HG02678 (cell line): Measurements from ENCODE around the gene METTL25.

Source experiments
- ATAC-seq: cut with Tn5 transposase; IDR thresholded peaks from one replicate; pipeline ENCODE4 v1.9.1; 2021; ENCODE audit warnings: mild to moderate bottlenecking, moderate library complexity; ENCODE audit not compliant: unreplicated experiment

The METTL25 gene

DNA sequence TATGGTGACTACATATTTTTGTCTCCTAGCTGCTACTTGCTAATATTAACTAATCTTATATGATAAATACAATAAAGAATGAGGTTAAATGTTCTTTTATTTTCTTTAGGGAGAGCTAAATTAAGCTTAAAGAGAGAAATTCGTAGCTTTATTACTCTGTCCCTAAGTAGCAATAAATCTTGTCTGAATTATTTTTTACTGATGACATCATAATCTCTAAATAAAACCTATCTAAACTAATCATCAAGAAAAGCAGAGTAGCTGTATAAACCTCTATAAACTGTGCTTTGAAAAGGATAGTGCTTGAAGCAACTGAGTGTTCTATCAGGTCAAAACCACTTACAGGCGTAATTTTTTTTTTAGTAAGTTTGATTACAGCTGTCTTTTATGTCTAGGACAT, 42.5 kb downstream of the METTL25 start:
- no peak for ATAC-seq

DNA sequence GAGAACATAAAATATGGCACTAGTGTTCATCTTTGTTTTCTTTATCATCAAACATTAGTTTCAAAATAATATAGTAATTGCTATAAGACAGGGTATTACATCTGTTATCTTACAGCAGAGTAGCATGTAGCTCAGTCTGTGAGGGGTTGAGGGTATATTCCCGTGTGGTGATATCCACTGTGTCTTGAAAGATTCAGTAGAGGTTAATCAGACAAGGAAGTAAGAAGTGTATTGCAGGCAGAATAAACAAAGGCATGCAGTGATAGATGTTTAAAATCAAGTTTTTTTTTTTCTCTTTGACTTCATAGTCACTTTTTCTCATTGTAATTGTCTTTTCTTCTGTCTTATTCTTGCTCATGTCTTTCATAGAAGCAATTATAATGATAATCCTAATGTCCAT, 48.3 kb downstream of the METTL25 start:
- ATAC-seq, result no peak

DNA sequence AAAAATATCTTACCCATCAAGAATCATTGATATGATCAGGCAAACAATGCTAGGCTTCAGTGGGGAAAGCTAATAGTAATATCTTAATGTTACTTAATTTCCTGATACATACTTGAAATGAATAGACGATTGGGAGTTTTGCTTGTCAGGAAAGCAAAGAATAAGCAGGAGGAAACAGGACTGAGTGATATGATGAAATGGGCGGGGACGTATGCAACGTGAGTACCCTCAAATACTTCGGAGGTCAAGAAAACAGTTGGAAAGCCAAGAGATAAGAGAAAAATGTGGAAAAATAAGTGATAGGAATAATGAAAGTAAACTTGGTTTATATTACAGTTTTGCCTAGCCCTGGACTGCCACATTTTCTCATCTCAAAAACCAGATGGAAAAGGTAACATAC, 49.2 kb downstream of the METTL25 start:
- no peak for ATAC-seq

DNA sequence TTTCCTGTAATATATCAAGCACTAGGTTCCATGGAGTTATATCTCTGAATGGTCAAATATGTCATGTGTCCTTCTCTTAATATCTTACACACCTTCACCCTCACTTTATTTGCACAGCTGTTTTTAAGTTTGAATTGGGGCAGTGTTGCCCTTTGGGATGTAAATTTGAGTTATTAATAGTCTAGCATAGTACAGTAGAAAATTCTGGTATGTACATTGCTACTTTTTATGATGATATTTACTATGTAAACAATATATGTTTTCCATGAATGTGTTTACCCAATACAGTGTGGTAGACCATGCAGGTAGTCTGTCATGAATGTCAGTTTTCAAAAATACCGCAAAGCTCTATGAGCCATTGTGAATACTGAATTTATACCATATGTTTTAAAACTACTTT, 50.5 kb downstream of the METTL25 start:
- no peak for ATAC-seq

DNA sequence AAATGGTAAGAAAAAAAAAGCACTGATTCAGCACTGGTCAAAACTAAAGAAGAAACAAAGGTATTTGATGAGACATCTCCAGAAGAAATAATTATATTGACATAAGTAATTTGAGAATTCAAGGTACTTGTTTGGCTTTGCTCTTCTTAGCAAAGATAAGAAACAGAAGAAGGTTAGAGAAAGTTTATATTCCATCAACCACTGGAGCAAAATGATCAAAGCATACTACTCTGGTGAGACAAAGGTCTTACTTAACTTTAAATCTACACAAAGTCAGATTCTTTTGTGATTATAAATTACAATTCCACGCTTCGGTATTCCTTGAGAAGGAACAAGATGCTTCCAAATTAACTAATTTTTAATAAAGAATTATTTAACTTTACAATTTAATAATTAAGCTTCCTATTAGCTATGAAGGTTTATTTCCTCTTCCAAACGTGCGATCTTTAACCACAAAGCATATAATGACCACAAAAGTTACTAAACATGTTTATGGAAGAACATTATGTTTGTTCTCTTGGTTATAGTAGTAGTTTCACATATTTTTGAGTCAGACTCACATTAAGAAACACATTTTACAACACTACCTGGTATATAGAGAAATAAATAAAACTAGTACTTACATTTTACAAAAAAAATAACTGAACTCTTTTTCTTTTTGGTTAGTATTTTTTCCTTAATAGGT, 53.4 kb downstream of the METTL25 start:
- ATAC-seq, result no peak

DNA sequence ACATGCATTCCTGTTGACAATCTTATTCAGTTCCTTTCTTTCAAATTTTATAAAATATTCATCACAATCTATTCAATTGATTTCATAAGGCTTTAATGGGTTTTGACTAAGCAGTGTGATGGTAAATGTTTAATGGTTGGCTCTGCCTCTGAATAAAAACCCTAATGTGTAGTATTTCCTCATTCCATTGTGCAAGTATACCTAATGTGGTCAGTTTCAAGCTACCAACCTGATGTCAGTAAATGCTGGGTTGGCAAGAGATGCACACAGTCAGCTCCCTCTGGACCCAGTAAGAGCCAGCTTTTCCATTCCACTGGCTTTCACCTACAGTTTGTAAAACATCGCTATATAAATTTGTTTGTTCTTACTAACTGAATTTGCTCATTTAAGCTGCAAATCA, 53.9 kb downstream of the METTL25 start:
- ATAC-seq, result no peak

DNA sequence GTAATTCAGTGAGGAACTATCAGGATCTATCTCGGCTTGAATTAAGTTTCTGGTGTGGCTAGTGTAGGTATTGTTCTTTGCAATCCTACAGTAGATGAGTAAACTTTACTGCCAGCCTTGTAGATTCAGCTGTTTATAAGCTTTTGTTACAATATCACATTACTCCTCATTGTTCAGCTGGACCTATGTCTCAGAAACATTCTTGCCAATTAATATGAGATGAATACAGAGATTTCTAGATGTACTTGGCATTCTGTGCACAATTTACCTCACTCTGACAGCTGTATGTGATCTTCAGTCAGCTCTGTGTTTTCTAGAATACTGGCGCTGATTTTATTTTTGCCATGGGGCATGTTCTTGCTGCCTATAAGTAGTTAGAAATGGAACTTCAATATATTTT, 55.7 kb downstream of the METTL25 start:
- ATAC-seq, result no peak

DNA sequence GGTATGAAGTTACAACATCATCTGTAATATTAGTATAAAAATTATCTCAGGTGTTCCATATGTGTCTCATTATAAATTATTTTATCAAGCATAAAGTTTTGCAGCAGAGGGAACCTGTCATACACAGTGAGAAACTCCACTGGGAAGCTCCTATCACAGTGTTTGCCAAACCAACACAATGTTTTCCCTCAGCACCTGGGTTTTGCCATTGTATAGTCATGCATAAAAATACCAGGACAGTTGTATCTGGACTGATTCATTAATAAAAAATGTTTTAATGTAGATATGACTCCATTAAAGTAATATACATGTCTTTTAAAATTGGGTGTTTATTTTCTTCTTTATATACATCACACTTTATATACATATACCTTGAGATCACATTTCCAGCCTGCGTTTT, 56.6 kb downstream of the METTL25 start:
- no peak for ATAC-seq

DNA sequence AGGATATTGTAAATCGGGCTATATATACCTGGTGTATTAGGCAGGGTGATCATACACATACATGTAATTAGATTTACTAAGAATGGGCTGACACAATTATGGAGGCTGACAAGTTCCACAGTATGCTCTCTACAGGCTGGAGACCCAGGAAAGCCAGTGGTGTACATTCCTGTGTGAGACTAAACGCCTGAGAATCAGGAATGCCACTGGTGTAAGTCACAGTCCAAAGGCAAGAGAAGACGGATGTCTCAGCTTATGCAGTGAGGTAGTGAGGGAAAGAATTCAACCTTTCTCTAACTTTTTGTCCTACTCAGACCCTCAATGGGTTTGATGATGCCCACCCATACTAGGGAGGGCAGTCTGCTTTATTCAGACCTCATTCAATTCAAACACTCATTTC, 57.1 kb downstream of the METTL25 start:
- ATAC-seq, result no peak

DNA sequence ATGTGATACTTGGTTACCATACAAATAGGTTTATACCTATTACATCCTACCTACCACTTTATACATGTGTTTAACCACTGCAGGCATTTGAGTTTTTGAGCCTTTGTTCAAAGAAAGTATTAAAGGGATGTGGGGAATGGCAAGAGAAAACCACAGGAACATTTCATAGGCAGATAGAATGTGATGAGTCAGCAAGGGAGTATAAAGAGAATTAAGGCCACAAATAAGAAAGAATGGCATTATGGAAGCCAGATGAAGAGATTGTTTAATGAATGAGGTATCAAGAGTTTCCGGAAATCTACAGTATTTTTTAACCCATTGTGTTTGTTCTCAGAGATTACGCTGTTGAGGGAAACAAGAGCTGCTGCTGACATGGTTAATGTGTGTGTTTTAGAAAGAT, 66.9 kb downstream of the METTL25 start:
- ATAC-seq, result no peak

DNA sequence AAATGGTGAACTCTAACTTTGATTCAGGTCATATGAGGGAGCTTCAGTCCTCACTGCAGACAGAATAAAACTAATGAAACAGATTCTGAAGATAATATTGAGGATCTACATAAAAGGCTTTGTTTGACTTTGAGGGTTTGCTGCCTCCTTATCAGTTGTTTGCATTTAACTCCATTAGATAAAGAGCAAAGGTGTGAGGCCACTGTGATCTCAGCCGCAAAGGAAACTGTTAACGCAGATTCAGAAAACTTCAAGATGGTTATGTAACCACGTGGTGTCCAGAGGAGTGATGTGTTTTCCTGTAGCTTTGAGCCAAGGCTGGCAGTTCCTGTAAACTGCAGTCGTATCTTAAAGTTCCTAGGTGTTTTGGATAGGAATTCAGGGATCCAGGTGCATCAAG, 67.8 kb downstream of the METTL25 start:
- ATAC-seq, result no peak

DNA sequence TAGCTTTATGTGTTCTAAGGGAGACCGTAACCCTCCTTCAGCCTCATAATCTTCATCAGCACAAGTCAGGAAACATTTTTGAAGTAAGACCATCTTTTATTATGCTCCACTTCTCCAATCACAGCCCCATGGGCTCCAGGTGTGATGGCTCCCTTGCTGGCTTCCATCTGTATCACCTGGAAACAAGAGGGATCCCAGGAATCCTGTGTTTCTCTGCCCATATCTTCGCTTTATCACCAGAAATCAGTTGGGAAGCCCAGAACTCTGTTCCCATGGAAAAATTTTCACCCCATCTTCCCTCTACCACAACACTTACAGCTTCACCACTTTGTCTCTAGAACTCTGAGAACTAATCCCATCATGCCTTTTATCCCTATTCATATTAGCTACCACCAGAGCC, 68.3 kb downstream of the METTL25 start:
- no peak for ATAC-seq

DNA sequence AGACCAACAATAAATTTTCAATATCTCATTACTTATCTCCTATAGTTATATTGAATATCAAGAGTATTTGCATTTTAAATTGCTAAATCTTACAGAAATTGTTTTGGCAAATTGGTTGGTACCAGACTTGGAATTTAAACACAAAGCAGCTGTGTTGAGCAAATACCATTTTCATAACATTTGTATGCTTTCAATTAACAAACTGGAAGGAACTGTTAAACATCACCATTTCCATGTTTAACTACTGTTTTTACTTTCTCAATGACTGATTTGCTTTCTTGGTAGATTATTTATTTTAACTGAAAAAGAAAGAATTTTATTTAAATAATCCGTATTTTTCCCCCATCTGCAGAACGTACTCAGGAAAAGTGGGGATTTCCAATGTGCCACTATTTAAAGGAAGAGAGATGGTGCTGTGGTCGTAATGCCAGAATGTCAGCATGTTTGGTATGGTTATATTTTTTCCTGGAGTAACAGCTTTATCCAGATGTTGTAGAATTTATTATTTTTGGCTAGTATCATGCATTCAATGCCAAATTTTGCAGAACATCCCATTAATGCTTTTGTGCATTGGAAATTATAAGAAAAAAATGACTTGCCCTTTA, 72.3 kb downstream of the METTL25 start:
- ATAC-seq, result no peak

DNA sequence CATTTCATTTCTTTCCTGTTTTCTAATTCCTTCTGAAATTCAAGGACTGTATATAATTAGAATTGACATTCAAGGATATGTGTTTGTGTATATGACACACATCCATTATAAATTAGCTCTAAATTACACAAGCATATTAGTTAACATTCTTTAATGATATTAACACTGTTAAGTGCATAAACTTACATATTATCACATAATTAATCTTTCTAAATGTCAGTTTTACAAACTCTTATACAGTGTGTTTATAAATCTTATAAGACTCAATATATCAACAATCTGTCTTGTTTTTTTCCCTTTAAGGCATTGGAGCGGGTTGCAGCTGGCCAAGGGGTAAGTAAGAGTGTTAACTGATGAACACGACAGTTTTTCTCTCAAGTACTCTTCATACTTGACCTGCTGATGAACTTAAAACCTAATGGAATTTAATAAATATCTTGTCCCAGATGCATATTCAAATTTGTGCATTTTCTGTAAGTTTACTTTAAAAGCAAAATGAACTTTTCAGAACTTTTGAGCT, 76.1 kb downstream of the METTL25 start:
- no peak for ATAC-seq

DNA sequence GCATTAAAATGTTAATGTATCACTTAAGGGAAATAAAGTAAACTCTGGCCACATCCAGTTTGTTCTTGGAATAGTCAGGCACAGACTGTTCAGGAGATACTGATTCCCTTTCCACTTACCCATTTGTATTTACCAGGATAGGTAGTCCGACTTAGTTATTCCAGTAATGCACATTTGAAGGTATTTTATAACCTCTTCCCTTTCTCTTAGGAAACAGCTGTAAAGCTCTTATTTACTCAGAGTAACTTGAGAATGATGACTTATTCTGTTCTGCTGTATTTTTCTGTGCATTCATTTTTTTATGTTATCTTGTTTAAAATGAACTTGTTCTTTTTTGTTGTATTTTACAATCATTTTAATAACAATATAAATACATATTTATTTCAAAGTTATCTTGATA, 78.0 kb downstream of the METTL25 start:
- ATAC-seq, result no peak

DNA sequence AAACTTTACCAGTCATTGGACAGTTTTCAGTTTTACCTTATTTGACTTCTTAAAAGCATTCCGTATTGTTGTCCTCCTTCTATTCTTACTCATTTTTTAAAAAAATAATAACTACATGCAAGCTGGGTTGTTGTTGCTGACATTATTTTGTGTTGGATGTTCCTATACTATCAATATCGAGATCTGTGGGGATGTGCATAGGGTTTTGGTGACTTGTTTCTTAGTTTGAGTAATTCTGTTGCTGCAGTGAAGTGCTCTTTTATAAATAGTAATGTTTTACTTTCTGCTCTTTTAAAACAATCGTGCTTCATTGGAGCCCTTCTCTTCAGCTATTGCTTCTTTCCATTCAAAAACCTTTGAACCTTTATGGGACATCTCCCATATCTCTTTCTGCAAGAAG, 79.4 kb downstream of the METTL25 start:
- ATAC-seq, result peak; percentile 33

DNA sequence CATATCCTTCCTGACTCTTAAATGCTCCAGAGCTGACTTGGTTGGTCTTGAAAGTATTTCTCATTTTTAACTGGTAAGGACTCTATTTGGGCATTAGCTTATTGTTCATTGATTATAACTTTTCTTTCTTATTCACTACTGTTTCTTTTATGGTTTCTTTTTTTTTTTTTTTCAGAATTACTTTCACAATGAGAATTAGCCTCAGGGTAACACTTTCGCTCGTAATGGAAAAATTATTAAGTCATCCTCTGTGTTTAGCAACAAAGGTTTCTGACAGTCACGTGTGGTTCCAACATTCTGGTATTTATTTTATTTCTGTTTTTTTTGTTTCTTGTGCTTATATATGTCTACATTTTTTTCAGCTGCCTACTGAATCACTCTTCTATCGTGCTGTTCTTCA, 80.0 kb downstream of the METTL25 start:
- peak; percentile 60 for ATAC-seq

DNA sequence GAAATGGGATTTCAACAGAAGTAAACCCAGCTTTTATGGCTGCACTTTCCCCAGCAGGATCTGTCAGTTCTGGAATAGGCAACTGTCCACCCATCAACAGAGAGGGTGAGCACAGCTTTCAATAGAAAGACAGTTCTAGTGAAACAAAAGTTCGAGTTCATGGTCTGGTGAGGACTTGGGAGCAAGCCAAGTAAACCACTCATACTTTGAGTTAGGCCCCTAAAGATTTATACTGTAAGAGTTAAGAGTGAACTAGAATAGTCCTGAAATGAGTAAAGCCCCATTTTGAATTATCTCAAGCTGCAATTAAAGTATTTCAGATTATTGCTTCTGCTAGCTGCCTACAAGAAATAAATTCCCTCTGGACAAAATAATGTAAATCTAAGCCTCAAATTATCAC, 82.6 kb downstream of the METTL25 start:
- ATAC-seq, result no peak

DNA sequence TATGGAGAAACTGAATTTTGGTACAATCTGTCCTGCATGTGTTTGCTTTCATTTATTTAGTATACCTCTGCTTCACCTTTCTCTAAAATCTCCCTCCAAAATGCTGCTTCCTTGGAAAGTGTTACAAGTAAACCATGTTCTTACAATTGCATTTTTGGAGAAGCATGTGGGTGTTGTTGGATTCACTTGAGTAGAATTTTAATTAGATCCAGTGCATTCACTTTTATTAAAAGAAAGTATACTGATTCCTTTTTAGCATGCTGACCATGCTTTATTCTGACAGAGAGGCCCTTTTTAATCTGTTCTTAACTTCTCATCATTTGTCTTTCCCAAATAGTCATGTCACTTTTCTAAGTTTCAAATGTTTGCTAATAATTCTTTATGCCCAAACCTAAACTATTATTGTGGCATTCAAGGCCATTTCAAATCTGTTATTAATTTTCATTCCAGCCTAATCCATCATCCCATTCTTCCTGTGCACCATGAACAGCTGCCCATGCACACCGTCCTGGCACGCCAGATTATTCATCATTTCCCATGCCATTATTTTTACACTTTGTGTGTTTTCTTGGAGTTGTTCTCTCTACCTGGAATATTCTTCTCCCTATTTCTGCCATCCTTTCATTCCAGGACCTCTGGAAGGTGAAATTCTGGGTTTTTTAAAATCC, 90.7 kb downstream of the METTL25 start:
- ATAC-seq, result no peak

DNA sequence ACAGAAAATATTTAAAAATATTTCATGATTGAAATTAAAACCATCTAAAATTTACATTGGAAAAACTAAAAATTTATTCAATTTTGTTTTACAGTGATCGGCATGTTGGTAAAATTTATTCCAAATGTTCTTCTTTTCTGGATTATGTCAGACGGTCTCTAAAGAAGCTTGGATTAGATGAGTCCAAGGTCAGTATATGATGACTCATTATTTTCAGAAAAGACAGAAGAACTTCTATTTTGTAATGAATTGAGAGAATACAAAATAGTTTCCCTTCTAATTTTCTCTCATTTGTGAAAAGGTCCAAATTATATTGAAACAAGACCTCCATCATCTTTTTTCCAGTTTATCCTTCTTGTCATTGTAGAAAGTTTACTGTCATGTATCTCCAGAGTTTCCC, 98.3 kb downstream of the METTL25 start:
- ATAC-seq, result no peak

DNA sequence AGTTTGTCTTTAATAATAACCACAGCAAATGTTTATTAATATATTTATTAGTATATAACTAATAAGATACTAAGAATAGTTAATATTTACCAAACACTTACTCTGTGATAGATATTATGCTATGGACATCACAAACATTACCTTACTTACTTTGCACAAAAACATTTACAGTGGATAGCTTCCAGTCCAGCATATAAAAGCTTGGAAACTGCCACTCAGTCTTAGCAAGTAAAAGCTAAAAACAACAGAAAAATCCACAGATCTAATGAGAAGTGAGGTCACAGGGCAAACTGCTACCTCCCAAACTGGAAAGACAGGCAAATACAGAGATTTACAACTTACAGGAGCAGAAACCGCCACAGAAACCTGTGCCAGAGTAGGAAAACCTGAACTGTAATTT, 99.8 kb downstream of the METTL25 start:
- ATAC-seq, result no peak

DNA sequence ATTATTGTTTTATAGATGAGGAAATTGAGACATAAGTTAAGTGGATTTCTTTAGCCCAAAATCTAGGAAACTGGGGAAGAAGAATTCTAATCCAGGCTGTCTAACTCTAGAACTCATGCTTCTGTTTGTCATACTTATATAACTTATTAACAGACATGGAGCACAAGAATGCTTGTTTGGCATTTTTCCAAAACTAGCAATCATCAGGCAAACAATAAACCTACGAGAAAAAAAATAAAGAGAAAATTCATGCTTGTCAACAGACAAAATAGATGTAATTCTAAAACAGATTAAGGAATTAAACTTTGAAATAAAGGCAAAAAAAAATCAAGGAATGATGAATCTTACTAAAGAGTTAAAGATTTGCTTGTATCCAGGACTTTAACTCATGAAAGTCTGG, 103.1 kb downstream of the METTL25 start:
- no peak for ATAC-seq
